Endothelial cell of umbilical vein (primary cell): ENCODE measurements around the gene PUS3. TPM values are rescaled to one million over a fixed set of nuclear protein-coding genes. Genes with fewer than 3 reads are reported as not detected.

Experiments
- BruUV-seq: library from RNA; stranded (reverse); fragments of 400-500 nt; replicated peaks from 2 replicates; lab custom pipeline; 2021; lab: Mats Ljungman, UMichigan
- CTCF ChIA-PET: fragments of 300-600, 350-600 bp; sonication (Branson Sonifier 250); formaldehyde crosslinking; loops from one replicate; lab custom pipeline; 2021; ENCODE audit warnings: antibody characterized with exemption, inconsistent platforms; lab: Charles Lee
- POLR2A ChIA-PET: fragments of 300-600, 350-600 bp; sonication (Branson Sonifier 250); formaldehyde crosslinking; loops from one replicate; lab custom pipeline; 2021; ENCODE audit warnings: antibody characterized with exemption, inconsistent platforms; lab: Charles Lee
- DNase-seq: peaks from one replicate; pipeline ENCODE4 v3.0.0-alpha.2; 2011; ENCODE audit warnings: low read depth, low spot score
- FAIRE-seq: peaks from 2 replicates; lab custom pipeline; 2011; peaks lifted over from hg19 to GRCh38; lab: Jason Lieb, UNC
- H2AFZ ChIP-seq: 2 replicates; pipeline ENCODE4 v1.6.0; 2012; ENCODE audit warnings: low read depth, low read length, control low read depth, inconsistent platforms
- H3K27ac ChIP-seq: 2 replicates; pipeline ENCODE4 v1.5.1; 2011; ENCODE audit warnings: low read depth, mild to moderate bottlenecking, control low read depth, low read length, moderate library complexity; ENCODE audit not compliant: insufficient read depth
- H3K27me3 ChIP-seq, 2 experiments: 2 replicates each; pipeline versions ENCODE4 v1.6.0 to v1.6.1; 2011; ENCODE audit warnings: low read length in 2 of 2, mixed read lengths in 1 of 2; ENCODE audit not compliant: control insufficient read depth in 2 of 2, insufficient read depth in 2 of 2
- H3K36me3 ChIP-seq, 2 experiments: 2 replicates in 1 of 2; 3 replicates in 1 of 2; pipeline ENCODE4 v1.5.1; 2011; ENCODE audit warnings: low read length in 2 of 2, mild to moderate bottlenecking in 1 of 2, moderate library complexity in 1 of 2; ENCODE audit not compliant: control insufficient read depth in 2 of 2, insufficient read depth in 2 of 2; ENCODE audit errors: extremely low read depth in 1 of 2
- H3K4me1 ChIP-seq: 3 replicates; pipeline ENCODE4 v1.5.1; 2011; ENCODE audit warnings: mild to moderate bottlenecking, low read length; ENCODE audit not compliant: control insufficient read depth, insufficient read depth; ENCODE audit errors: extremely low read depth
- H3K4me2 ChIP-seq: 2 replicates; pipeline ENCODE4 v1.6.1; 2011; ENCODE audit warnings: low read length, control low read depth, mixed read lengths; ENCODE audit not compliant: insufficient read depth
- H3K4me3 ChIP-seq, 3 experiments: fragments of 200-600 bp in 1 of 3; sonication (generic), shearing (Covaris generic) in 1 of 3; replicated peaks in 1 of 3; 2 replicates each; pipeline ENCODE4 v1.5.1; 2011 to 2016; ENCODE audit warnings: control low read depth in 3 of 3, low read length in 3 of 3, mild to moderate bottlenecking in 2 of 3, inconsistent platforms in 1 of 3, low read depth in 1 of 3, moderate library complexity in 1 of 3; ENCODE audit not compliant: insufficient read depth in 1 of 3
- H3K79me2 ChIP-seq: 2 replicates; pipeline ENCODE4 v1.6.0; 2012; ENCODE audit warnings: low read length, inconsistent platforms; ENCODE audit not compliant: control insufficient read depth, insufficient read depth
- H3K9ac ChIP-seq: replicated peaks from 2 replicates; pipeline ENCODE3; 2011; ENCODE audit warnings: low read length, control low read depth; ENCODE audit not compliant: insufficient read depth; ENCODE audit errors: extremely low read depth
- H3K9me1 ChIP-seq: replicated peaks from 3 replicates; pipeline ENCODE4 v1.6.0; 2011; ENCODE audit warnings: mild to moderate bottlenecking, low read length; ENCODE audit not compliant: control insufficient read depth, insufficient read depth; ENCODE audit errors: extremely low read depth
- H3K9me3 ChIP-seq: replicated peaks from 2 replicates; pipeline ENCODE4 v1.5.1; 2012; ENCODE audit warnings: low read length, inconsistent platforms; ENCODE audit not compliant: control insufficient read depth, insufficient read depth
- H4K20me1 ChIP-seq: replicated peaks from 2 replicates; pipeline ENCODE3; 2011; ENCODE audit warnings: mild to moderate bottlenecking, low read length; ENCODE audit not compliant: control insufficient read depth, insufficient read depth; ENCODE audit errors: extremely low read depth
- EZH2 ChIP-seq: IDR thresholded peaks from 2 replicates; pipeline ENCODE4 v1.6.1; 2012; ENCODE audit warnings: borderline replicate concordance, low read depth, mild to moderate bottlenecking, moderate library complexity, low read length, inconsistent platforms; ENCODE audit not compliant: severe bottlenecking
- FOS ChIP-seq: IDR thresholded peaks from 2 replicates; pipeline ENCODE4 v1.6.1; 2011; ENCODE audit warnings: mild to moderate bottlenecking, low read length, moderate library complexity, borderline replicate concordance; ENCODE audit not compliant: insufficient read depth
- GATA2 ChIP-seq: IDR thresholded peaks from 2 replicates; pipeline ENCODE4 v1.7.0; 2011; ENCODE audit warnings: low read depth, mild to moderate bottlenecking, moderate library complexity, mixed read lengths, low read length; ENCODE audit not compliant: insufficient read length, insufficient read depth
- JUN ChIP-seq: IDR thresholded peaks from 2 replicates; pipeline ENCODE4 v1.6.1; 2011; ENCODE audit warnings: borderline replicate concordance, low read depth; ENCODE audit not compliant: insufficient read length, insufficient read depth
- MAX ChIP-seq: IDR thresholded peaks from 2 replicates; pipeline ENCODE4 v1.6.1; 2011; ENCODE audit not compliant: insufficient read depth, insufficient read length
- MYC ChIP-seq: IDR thresholded peaks from one replicate; pipeline ENCODE4 v1.6.1; 2011; ENCODE audit warnings: mild to moderate bottlenecking, low read depth, low read length
- POLR2A ChIP-seq: IDR thresholded peaks from 2 replicates; pipeline ENCODE4 v1.6.1; 2012; ENCODE audit warnings: low read depth, mild to moderate bottlenecking, control low read depth, low read length
- POLR2AphosphoS5 ChIP-seq: IDR thresholded peaks from 2 replicates; pipeline ENCODE4 v1.6.1; 2012; ENCODE audit warnings: low read depth, mild to moderate bottlenecking, control low read depth, low read length, moderate library complexity; ENCODE audit not compliant: insufficient read depth
- dilution Hi-C: fragments of 300-500 bp; cut with MboI; formaldehyde crosslinking; loops from one replicate; pipeline ENCODE4 v1.15.0; 2019; ENCODE audit warnings: low sequenced_read_pairs; ENCODE audit not compliant: extremely low pct_ligation_motif_present
- intact Hi-C: fragments of 100-400 bp; cut with micrococcal nuclease; formaldehyde crosslinking; loops from one replicate; pipeline ENCODE4 v1.10.0; 2022
- polyA plus RNA-seq, 4 experiments: library from polyadenylated mRNA; depleted of rRNA in 3 of 4; stranded (reverse) in 3 of 4; unstranded in 1 of 4; fragments of >200 nt; gene quantifications; 2 replicates each; pipeline versions ENCODE4 v1.2.1 to v1.2.3, GENCODE V29; 2011 to 2012; ENCODE audit warnings: missing spikeins in 1 of 4
- total RNA-seq: library from RNA; stranded (reverse); gene quantifications from 2 replicates; pipeline ENCODE4 v1.2.3, GENCODE V29; 2021
- TF ChIP-seq, protein P1 (sequence below), 2 donors: IDR thresholded peaks; 1 replicate in 1 of 2; 2 replicates in 1 of 2; pipeline ENCODE4 v1.5.1; 2011; ENCODE audit warnings: low read length in 2 of 2, mild to moderate bottlenecking in 2 of 2, moderate library complexity in 2 of 2, control low read depth in 1 of 2, inconsistent platforms in 1 of 2, low read depth in 1 of 2; ENCODE audit not compliant: insufficient read depth in 1 of 2; ENCODE audit errors: extremely low read depth in 1 of 2

The PUS3 gene
- total and polyA plus RNA-seq, 2 donors (not counting 3 experiments of a cell fraction or from before 2014, with no cell fraction given) = 5.1 to 10.3 TPM

DNA sequence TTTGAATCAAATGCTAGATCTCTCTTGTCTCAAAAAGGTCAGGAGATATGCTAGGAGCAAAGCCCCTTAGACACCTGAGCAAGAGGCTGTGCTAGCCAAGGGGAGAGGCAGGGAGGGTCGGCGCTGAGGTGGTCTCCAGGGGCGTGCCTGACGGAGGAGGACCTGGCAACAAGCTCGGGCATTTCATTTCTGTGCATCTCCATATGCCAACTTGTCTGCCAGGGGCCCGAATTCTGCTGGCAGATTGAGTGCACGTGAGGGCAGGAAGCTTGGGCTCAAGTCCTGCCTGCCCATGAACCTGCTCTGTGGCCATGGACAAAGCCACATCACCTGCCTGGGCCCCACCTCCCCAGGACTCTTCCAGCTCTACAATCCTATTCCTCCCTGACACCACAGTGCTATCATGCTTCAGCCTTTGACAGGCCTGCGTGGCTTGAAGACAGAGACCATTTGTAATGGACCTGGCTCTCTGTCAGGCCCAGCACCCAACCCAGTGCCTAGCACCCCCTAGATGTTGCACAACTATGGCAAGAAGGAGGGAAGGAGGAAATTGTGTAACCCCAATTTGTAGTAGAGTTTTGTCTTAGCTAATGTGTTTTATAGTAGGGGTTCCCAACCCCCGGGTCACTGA, 26.6 kb upstream of the PUS3 start:
- Histone ChIP-seq H3K4me2 (no peak overlapping the region), H3K4me1 (no peaks in the 10 kb centered on the region), H3K9me1 (no peaks in the 10 kb centered on the region), H2AFZ (no peak overlapping the region), H3K9ac (no peak overlapping the region), H3K36me3 (no peaks in the 10 kb centered on the region), H4K20me1 (no peaks in the 10 kb centered on the region), H3K27me3 (peaks cover 2 to 4% of the 10 kb centered on the region in 2 experiments), H3K4me3 (no peak overlapping the region), H3K79me2 (no peaks in the 10 kb centered on the region), H3K9me3 (no peaks in the 10 kb centered on the region), H3K27ac (no peak overlapping the region)
- CTCF ChIA-PET = interaction anchor here (1.0 kb wide), 1 partner anchor 11 kb away, joined by 3 read pairs; no protein-coding TSS in a partner anchor
- dilution Hi-C loops = no loop called here
- no peak for DNase-seq
- intact Hi-C loops = loop anchor here (10.0 kb wide), 1 partner anchor 335 kb away; the partner anchor contains the start of genes FOXRED1 and SRPRA
- FAIRE-seq = no peak
- POLR2A ChIA-PET = no interaction called here
- TF ChIP-seq MYC = no peak
- no peak for TF ChIP-seq EZH2
- TF ChIP-seq JUN = no peak
- no peak for TF ChIP-seq FOS
- TF ChIP-seq POLR2AphosphoS5 = no peak
- no peak for TF ChIP-seq MAX
- no peak for TF ChIP-seq POLR2A
- TF ChIP-seq, protein P1, sequence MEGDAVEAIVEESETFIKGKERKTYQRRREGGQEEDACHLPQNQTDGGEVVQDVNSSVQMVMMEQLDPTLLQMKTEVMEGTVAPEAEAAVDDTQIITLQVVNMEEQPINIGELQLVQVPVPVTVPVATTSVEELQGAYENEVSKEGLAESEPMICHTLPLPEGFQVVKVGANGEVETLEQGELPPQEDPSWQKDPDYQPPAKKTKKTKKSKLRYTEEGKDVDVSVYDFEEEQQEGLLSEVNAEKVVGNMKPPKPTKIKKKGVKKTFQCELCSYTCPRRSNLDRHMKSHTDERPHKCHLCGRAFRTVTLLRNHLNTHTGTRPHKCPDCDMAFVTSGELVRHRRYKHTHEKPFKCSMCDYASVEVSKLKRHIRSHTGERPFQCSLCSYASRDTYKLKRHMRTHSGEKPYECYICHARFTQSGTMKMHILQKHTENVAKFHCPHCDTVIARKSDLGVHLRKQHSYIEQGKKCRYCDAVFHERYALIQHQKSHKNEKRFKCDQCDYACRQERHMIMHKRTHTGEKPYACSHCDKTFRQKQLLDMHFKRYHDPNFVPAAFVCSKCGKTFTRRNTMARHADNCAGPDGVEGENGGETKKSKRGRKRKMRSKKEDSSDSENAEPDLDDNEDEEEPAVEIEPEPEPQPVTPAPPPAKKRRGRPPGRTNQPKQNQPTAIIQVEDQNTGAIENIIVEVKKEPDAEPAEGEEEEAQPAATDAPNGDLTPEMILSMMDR (IDR thresholded peaks at IDR 0.05; ENCODE audit: extremely low read depth in 1 of 2, insufficient read depth in 1 of 2, low read depth in 1 of 2, low read length in 2 of 2) = no peak
- TF ChIP-seq GATA2 = no peak
- BruUV-seq = no TSS peak
